Esophagus muscularis mucosa (tissue), 2 donors: Measurements from ENCODE around the gene LRRC27.
"Not testable (repeated sequence)": the region's sequence is repeated elsewhere in the genome, so short reads cannot be mapped to it uniquely, and the experiment has no call there.

ENCODE experiments used
- EP300 ChIP-seq: sonication (generic); formaldehyde crosslinking; IDR thresholded peaks from one replicate; pipeline ENCODE4 v1.6.1; 2017; ENCODE audit warnings: antibody characterized with exemption
- POLR2A ChIP-seq: fragments of 450-650 bp; IDR thresholded peaks from one replicate; pipeline ENCODE4 v1.6.1; 2017; ENCODE audit warnings: antibody characterized with exemption, moderate library complexity, mild to moderate bottlenecking, low read depth

- not testable (repeated sequence) for TF ChIP-seq POLR2A, EP300
Measured at GRCh38 chr10:132317477-132317876, 14.5 kb upstream of the LRRC27 start.
